MG63 (cell line): Measurements from ENCODE around the gene POPDC3. TPM values are rescaled to one million over a fixed set of nuclear protein-coding genes. Genes with fewer than 3 reads are reported as not detected.
"Not testable (repeated sequence)": the region's sequence is repeated elsewhere in the genome, so short reads cannot be mapped to it uniquely, and the experiment has no call there.

Source experiments
- DNase-seq: peaks from one replicate; pipeline ENCODE4 v3.0.0-alpha.2; 2020
- H3K27me3 ChIP-seq: fragments of 250-450 bp; sonication (Bioruptor Pico); 2 replicates; pipeline ENCODE4 v1.5.1; 2020; ENCODE audit warnings: mild to moderate bottlenecking, moderate library complexity
- H3K36me3 ChIP-seq: fragments of 250-450 bp; sonication (Bioruptor Pico); 2 replicates; pipeline ENCODE4 v1.5.1; 2020; ENCODE audit warnings: mild to moderate bottlenecking, moderate library complexity
- H3K4me3 ChIP-seq: fragments of 250-450 bp; sonication (Bioruptor Pico); 2 replicates; pipeline ENCODE4 v1.5.1; 2020; ENCODE audit warnings: mild to moderate bottlenecking, moderate library complexity
- H3K9me3 ChIP-seq: fragments of 250-450 bp; sonication (Bioruptor Pico); 2 replicates; pipeline ENCODE4 v1.5.1; 2020; ENCODE audit warnings: mild to moderate bottlenecking, moderate library complexity
- total RNA-seq: library from RNA; depleted of rRNA; stranded (reverse); fragments of >200 nt; shearing (Covaris generic); gene quantifications from 2 replicates; pipeline ENCODE4 v1.2.3, GENCODE V29; 2014; ENCODE audit warnings: low replicate concordance; rRNA removed

The POPDC3 gene
- 1.8 and 2.2 TPM in 2 replicates for total RNA-seq

GRCh38 chr6:105179244-105180065 is at the start of gene POPDC3:
POPDC3 (minus strand) TSS chr6:105180014; CDS start chr6:105161909, 18,105 bp downstream.
- peaks cover 6% of the 10 kb centered on the region for H3K9me3 ChIP-seq
- no peaks in the 10 kb centered on the region for H3K27me3 ChIP-seq
- no peaks in the 10 kb centered on the region for H3K36me3 ChIP-seq
- H3K4me3 ChIP-seq, result peak within 1 kb of the TSS; percentile 57
- peak; percentile 45 for DNase-seq

- Histone ChIP-seq H3K36me3 (no peaks in the 10 kb centered on the region), H3K4me3 (no peak overlapping the region), H3K9me3 (peaks cover 7% of the 10 kb centered on the region), H3K27me3 (no peaks in the 10 kb centered on the region; the same call in 1 of the 2 replicates)
- DNase-seq, result no peak
Measured at GRCh38 chr6:105227295-105227767, 47.5 kb upstream of the POPDC3 start.

GRCh38 chr6:105226598-105227294 is 46.9 kb upstream of the POPDC3 start:
- no peaks in the 10 kb centered on the region for H3K36me3 ChIP-seq
- peaks cover 5% of the 10 kb centered on the region; the same call in 1 of the 2 replicates for H3K9me3 ChIP-seq
- peak; percentile 19 for DNase-seq
- no peaks in the 10 kb centered on the region; the same call in 1 of the 2 replicates for H3K27me3 ChIP-seq
- H3K4me3 ChIP-seq, result no peak overlapping the region

- DNase-seq, result no peak
- Histone ChIP-seq H3K4me3 (no peak overlapping the region), H3K9me3 (no peaks in the 10 kb centered on the region), H3K27me3 (no peaks in the 10 kb centered on the region), H3K36me3 (no peaks in the 10 kb centered on the region)
Measured at GRCh38 chr6:105223242-105223641, 43.4 kb upstream of the POPDC3 start.

GRCh38 chr6:105221219-105221618 is 41.4 kb upstream of the POPDC3 start:
- H3K27me3 ChIP-seq, DNase-seq, H3K36me3 ChIP-seq, H3K4me3 ChIP-seq, H3K9me3 ChIP-seq: not testable (repeated sequence)

- DNase-seq, result no peak
- Histone ChIP-seq H3K36me3 (no peaks in the 10 kb centered on the region), H3K4me3 (no peak overlapping the region), H3K9me3 (no peaks in the 10 kb centered on the region), H3K27me3 (no peaks in the 10 kb centered on the region)
Measured at GRCh38 chr6:105220186-105220585, 40.4 kb upstream of the POPDC3 start.

GRCh38 chr6:105219218-105219617 is 39.4 kb upstream of the POPDC3 start:
- H3K9me3 ChIP-seq, H3K4me3 ChIP-seq, H3K27me3 ChIP-seq, H3K36me3 ChIP-seq, DNase-seq: not testable (repeated sequence)

GRCh38 chr6:105215506-105215905 is 35.7 kb upstream of the POPDC3 start:
- no peaks in the 10 kb centered on the region for H3K27me3 ChIP-seq
- no peak for DNase-seq

GRCh38 chr6:105214668-105215067 is 34.9 kb upstream of the POPDC3 start:
- H3K9me3 ChIP-seq, result no peaks in the 10 kb centered on the region
- no peak for DNase-seq
- H3K36me3 ChIP-seq, result no peaks in the 10 kb centered on the region
- no peak overlapping the region for H3K4me3 ChIP-seq
- H3K27me3 ChIP-seq, result no peaks in the 10 kb centered on the region

More at GRCh38 chr6:105215506-105215905, 35.7 kb upstream of the POPDC3 start:
- Histone ChIP-seq H3K9me3 (no peaks in the 10 kb centered on the region), H3K36me3 (no peaks in the 10 kb centered on the region), H3K4me3 (no peak overlapping the region)

- no peaks in the 10 kb centered on the region for H3K9me3 ChIP-seq
- no peaks in the 10 kb centered on the region for H3K36me3 ChIP-seq
- H3K4me3 ChIP-seq, result no peak overlapping the region
- DNase-seq, result no peak
- no peaks in the 10 kb centered on the region for H3K27me3 ChIP-seq
Measured at GRCh38 chr6:105213272-105213671, 33.5 kb upstream of the POPDC3 start.

- Histone ChIP-seq H3K9me3 (no peaks in the 10 kb centered on the region), H3K27me3 (no peaks in the 10 kb centered on the region), H3K36me3 (no peaks in the 10 kb centered on the region), H3K4me3 (no peak overlapping the region)
- no peak for DNase-seq
Measured at GRCh38 chr6:105212587-105212986, 32.8 kb upstream of the POPDC3 start.

- Histone ChIP-seq H3K9me3 (no peaks in the 10 kb centered on the region), H3K4me3 (no peak overlapping the region), H3K36me3 (no peaks in the 10 kb centered on the region), H3K27me3 (no peaks in the 10 kb centered on the region)
- no peak for DNase-seq
Measured at GRCh38 chr6:105211831-105212230, 32.0 kb upstream of the POPDC3 start.

- Histone ChIP-seq H3K4me3 (no peak overlapping the region), H3K36me3 (no peaks in the 10 kb centered on the region), H3K9me3 (no peaks in the 10 kb centered on the region), H3K27me3 (no peaks in the 10 kb centered on the region)
- DNase-seq, result no peak
Measured at GRCh38 chr6:105210932-105211531, 31.2 kb upstream of the POPDC3 start.

GRCh38 chr6:105209950-105210706 is 30.3 kb upstream of the POPDC3 start:
- no peaks in the 10 kb centered on the region for H3K36me3 ChIP-seq
- H3K27me3 ChIP-seq, result no peaks in the 10 kb centered on the region

GRCh38 chr6:105207524-105208269 is 27.9 kb upstream of the POPDC3 start:
- Histone ChIP-seq H3K4me3 (no peak overlapping the region), H3K36me3 (no peaks in the 10 kb centered on the region), H3K27me3 (no peaks in the 10 kb centered on the region), H3K9me3 (no peaks in the 10 kb centered on the region)
- peak; percentile 25 for DNase-seq

More at GRCh38 chr6:105209950-105210706, 30.3 kb upstream of the POPDC3 start:
- Histone ChIP-seq H3K9me3 (no peaks in the 10 kb centered on the region), H3K4me3 (no peak overlapping the region)
- no peak for DNase-seq

GRCh38 chr6:105204768-105205167 is 25.0 kb upstream of the POPDC3 start:
- DNase-seq, result no peak
- Histone ChIP-seq H3K9me3 (no peaks in the 10 kb centered on the region), H3K4me3 (no peak overlapping the region), H3K36me3 (no peaks in the 10 kb centered on the region), H3K27me3 (no peaks in the 10 kb centered on the region)
